ENCODE data around the gene TENM4.

GRCh38 chr11:78652843-78653239 is 788.0 kb downstream of the TENM4 start:
- no peak for TF ChIP-seq EZH2 (IDR thresholded peaks at IDR 0.05)
- no peak for TF ChIP-seq EZH2phosphoT487 (IDR thresholded peaks at IDR 0.05)
- TF ChIP-seq CTCF (IDR thresholded peaks at IDR 0.05): no peak

Measured in neural progenitor cell (in vitro differentiated cells).